SK-N-SH (cell line): ENCODE results near the gene CTNNA3. TPM values are rescaled to one million over a fixed set of nuclear protein-coding genes. Genes with fewer than 3 reads are reported as not detected.

Source experiments
- CTCF ChIA-PET: fragments of 300-600, 350-600 bp; formaldehyde crosslinking; extraction: SDS; loops from one replicate; lab custom pipeline; 2021; lab: Yijun Ruan, JAX
- POLR2A ChIA-PET: fragments of 350-600 bp; sonication (Branson Sonifier 250); formaldehyde crosslinking; extraction: SDS; loops from one replicate; lab custom pipeline; 2020; ENCODE audit warnings: antibody characterized with exemption, inconsistent platforms; lab: Yijun Ruan, JAX
- DNase-seq: peaks from one replicate; pipeline ENCODE4 v3.0.0; 2012
- H2AFZ ChIP-seq: fragments of 200-600 bp; sonication (generic); 2 replicates; pipeline ENCODE4 v1.8.1; 2016; ENCODE audit warnings: antibody characterized with exemption, mild to moderate bottlenecking, low read depth
- H3F3A ChIP-seq: fragments of 200-600 bp; sonication (generic); replicated peaks from 2 replicates; pipeline ENCODE3; 2016; ENCODE audit warnings: antibody characterized with exemption, mild to moderate bottlenecking; ENCODE audit not compliant: insufficient read depth
- H3K27ac ChIP-seq, 2 experiments: fragments of 200-500 bp in 1 of 2; fragments of 200-600 bp in 1 of 2; sonication (Bioruptor generic) in 1 of 2; sonication (generic), shearing (Covaris generic) in 1 of 2; 2 replicates each; pipeline versions ENCODE4 v1.5.1 to v1.6.1; 2014 to 2016; ENCODE audit warnings: low read depth in 2 of 2, inconsistent platforms in 1 of 2, low read length in 1 of 2, mild to moderate bottlenecking in 1 of 2, mixed read lengths in 1 of 2
- H3K27me3 ChIP-seq: fragments of 200-600 bp; sonication (generic), shearing (Covaris generic); 2 replicates; pipeline ENCODE4 v1.6.1; 2016; ENCODE audit warnings: mixed run types; ENCODE audit not compliant: insufficient read depth
- H3K36me3 ChIP-seq, 2 experiments: fragments of 200-500 bp in 1 of 2; fragments of 200-600 bp in 1 of 2; sonication (Bioruptor generic) in 1 of 2; sonication (generic) in 1 of 2; replicated peaks in 1 of 2; 2 replicates each; pipeline versions ENCODE3 to v1.5.1; 2014 to 2016; ENCODE audit warnings: low read length in 1 of 2, mild to moderate bottlenecking in 1 of 2; ENCODE audit not compliant: insufficient read depth in 2 of 2, control insufficient read depth in 1 of 2
- H3K4me1 ChIP-seq, 2 experiments: fragments of 200-500 bp in 1 of 2; fragments of 200-600 bp in 1 of 2; sonication (Bioruptor generic) in 1 of 2; sonication (generic), shearing (Covaris generic) in 1 of 2; 2 replicates each; pipeline versions ENCODE4 v1.5.1 to v1.6.1; 2014 to 2016; ENCODE audit warnings: low read depth in 1 of 2, low read length in 1 of 2, mixed run types in 1 of 2; ENCODE audit not compliant: insufficient read depth in 2 of 2, control insufficient read depth in 1 of 2
- H3K4me2 ChIP-seq: fragments of 200-600 bp; sonication (generic), shearing (Covaris generic); 2 replicates; pipeline ENCODE4 v1.6.1; 2017; ENCODE audit warnings: mixed run types
- H3K4me3 ChIP-seq, 2 experiments: fragments of 200-500 bp in 1 of 2; fragments of 200-600 bp in 1 of 2; sonication (Bioruptor generic) in 1 of 2; sonication (generic), shearing (Covaris generic) in 1 of 2; 2 replicates each; pipeline versions ENCODE4 v1.5.1 to v1.8.1; 2014 to 2016; ENCODE audit warnings: low read depth in 2 of 2, inconsistent platforms in 1 of 2, low read length in 1 of 2, mild to moderate bottlenecking in 1 of 2, mixed read lengths in 1 of 2, moderate library complexity in 1 of 2
- H3K79me2 ChIP-seq: fragments of 200-600 bp; sonication (generic); 2 replicates; pipeline ENCODE4 v1.8.1; 2017; ENCODE audit warnings: mild to moderate bottlenecking; ENCODE audit not compliant: insufficient read depth
- H3K9ac ChIP-seq: fragments of 200-600 bp; sonication (generic); 2 replicates; pipeline ENCODE4 v1.6.1; 2017; ENCODE audit warnings: mixed run types
- H3K9me2 ChIP-seq: fragments of 200-600 bp; sonication (generic); 2 replicates; pipeline ENCODE4 v1.6.1; 2017; ENCODE audit warnings: mixed run types
- H3K9me3 ChIP-seq: fragments of 200-600 bp; sonication (generic); 2 replicates; pipeline ENCODE4 v1.6.1; 2017; ENCODE audit warnings: mixed run types, mild to moderate bottlenecking, moderate library complexity
- H4K20me1 ChIP-seq: fragments of 200-600 bp; sonication (generic); 2 replicates; pipeline ENCODE4 v1.6.1; 2017; ENCODE audit warnings: mild to moderate bottlenecking, mixed run types; ENCODE audit not compliant: insufficient read depth
- CHD2 ChIP-seq: fragments of 150-350 bp; IDR thresholded peaks from 2 replicates; pipeline ENCODE4 v1.6.1; 2018; ENCODE audit warnings: low read length; ENCODE audit not compliant: partially characterized antibody
- FOXJ3 ChIP-seq: sonication (generic); formaldehyde crosslinking; IDR thresholded peaks from 2 replicates; pipeline ENCODE4 v1.5.1; 2020; ENCODE audit warnings: mild to moderate bottlenecking, missing genetic modification reagents
- IRF3 ChIP-seq: fragments of 150-350 bp; IDR thresholded peaks from 2 replicates; pipeline ENCODE4 v1.6.1; 2016; ENCODE audit warnings: mild to moderate bottlenecking, low read depth, low read length
- JUND ChIP-seq: IDR thresholded peaks from 2 replicates; pipeline ENCODE4 v1.4.0; 2012
- MEF2A ChIP-seq: IDR thresholded peaks from 2 replicates; pipeline ENCODE4 v1.4.0; 2012; ENCODE audit warnings: low read depth, borderline replicate concordance
- NFIC ChIP-seq: IDR thresholded peaks from 2 replicates; pipeline ENCODE4 v1.4.0; 2012; ENCODE audit warnings: borderline replicate concordance
- SIN3A ChIP-seq: IDR thresholded peaks from 2 replicates; pipeline ENCODE4 v1.6.1; 2012; ENCODE audit warnings: low read depth, mild to moderate bottlenecking, low read length, moderate library complexity, borderline replicate concordance
- SMC3 ChIP-seq: IDR thresholded peaks from 2 replicates; pipeline ENCODE4 v1.6.1; 2012; ENCODE audit warnings: low read depth, low read length, improper control_type of control experiment
- TAF1 ChIP-seq: IDR thresholded peaks from 2 replicates; pipeline ENCODE4 v1.6.1; 2012; ENCODE audit warnings: low read depth, mild to moderate bottlenecking, low read length, moderate library complexity, borderline replicate concordance
- TCF12 ChIP-seq: IDR thresholded peaks from 2 replicates; pipeline ENCODE4 v1.4.0; 2012
- TEAD4 ChIP-seq: IDR thresholded peaks from 2 replicates; pipeline ENCODE4 v1.4.0; 2012; ENCODE audit warnings: mild to moderate bottlenecking, borderline replicate concordance; ENCODE audit not compliant: insufficient read depth
- USF1 ChIP-seq: IDR thresholded peaks from 2 replicates; pipeline ENCODE4 v1.4.0; 2012; ENCODE audit warnings: low read depth, borderline replicate concordance
- USF2 ChIP-seq: fragments of 150-350 bp; IDR thresholded peaks from 2 replicates; pipeline ENCODE4 v1.6.1; 2017; ENCODE audit warnings: antibody characterized with exemption, low read length, low read depth, borderline replicate concordance
- WGBS: methylation state at CpG from one replicate; pipeline ENCODE4 v1.1.6; 2017; ENCODE audit warnings: low lambda C conversion rate; 5-methylcytosine and 5-hydroxymethylcytosine counted together
- polyA plus RNA-seq, 3 experiments: library from polyadenylated mRNA; depleted of rRNA; stranded (reverse); fragments of >200 nt; gene quantifications; 2 replicates each; pipeline ENCODE4 v1.2.3, GENCODE V29; 2012

CTNNA3 gene
- polyA plus RNA-seq, 1 of the 3 experiments (the other 2 are of a cell fraction) = not detected

- no peak for TF ChIP-seq CHD2
- TF ChIP-seq SIN3A = no peak
These were observed 712.5 kb downstream of the CTNNA3 start (continued) for GRCh38 chr10:66983475-66983818.

GRCh38 chr10:66982792-66983474, 713.1 kb downstream of the CTNNA3 start:
- Histone ChIP-seq H3K27ac (no peak overlapping the region), H3K4me3 (no peak overlapping the region), H3K4me1 (no peaks in the 10 kb centered on the region), H3K9me2 (no peaks in the 10 kb centered on the region), H3K79me2 (no peaks in the 10 kb centered on the region), H3K9me3 (no peaks in the 10 kb centered on the region), H3K4me2 (no peak overlapping the region), H3K9ac (no peak overlapping the region), H3F3A (no peaks in the 10 kb centered on the region), H2AFZ (no peak overlapping the region), H3K36me3 (no peaks in the 10 kb centered on the region), H3K27me3 (no peaks in the 10 kb centered on the region), H4K20me1 (no peaks in the 10 kb centered on the region)
- no peak for DNase-seq
- TF ChIP-seq TCF12 = no peak
- TF ChIP-seq NFIC = no peak
- TF ChIP-seq MEF2A = no peak
- no peak for TF ChIP-seq FOXJ3 (CRISPR knock-in tag)
- no peak for TF ChIP-seq IRF3
- TF ChIP-seq USF2 = no peak
- no peak for TF ChIP-seq SMC3
- TF ChIP-seq TAF1 = no peak
- no peak for TF ChIP-seq TEAD4
- no peak for TF ChIP-seq USF1
- no peak for TF ChIP-seq JUND
- WGBS = 0% methylated on average over 6 of the region's 6 CpGs
- ChIA-PET CTCF (no interaction called here), POLR2A (no interaction called here)

GRCh38 chr10:66982053-66982420, 714.0 kb downstream of the CTNNA3 start:
- no peak for TF ChIP-seq USF1
- Histone ChIP-seq H3F3A (no peaks in the 10 kb centered on the region), H3K4me2 (no peak overlapping the region), H3K9ac (no peak overlapping the region), H3K27ac (no peak overlapping the region), H3K9me2 (no peaks in the 10 kb centered on the region), H3K36me3 (no peaks in the 10 kb centered on the region), H4K20me1 (no peaks in the 10 kb centered on the region), H3K9me3 (no peaks in the 10 kb centered on the region), H3K4me1 (no peaks in the 10 kb centered on the region), H3K79me2 (no peaks in the 10 kb centered on the region), H3K27me3 (no peaks in the 10 kb centered on the region), H3K4me3 (no peak overlapping the region), H2AFZ (no peak overlapping the region)
- DNase-seq = no peak
- CTCF ChIA-PET = no interaction called here
- POLR2A ChIA-PET = no interaction called here
- 3% methylated on average over 1 of the region's 1 CpG for WGBS
